MCF 10A (cell line): ENCODE results near the gene PLA2G5. TPM values are rescaled to one million over a fixed set of nuclear protein-coding genes. Genes with fewer than 3 reads are reported as not detected.

Experiments used
- BruUV-seq: library from RNA; stranded (reverse); fragments of 400-500 nt; replicated peaks from 2 replicates; lab custom pipeline; 2021; lab: Mats Ljungman, UMichigan
- CTCF ChIA-PET: fragments of 300-600 bp; sonication (Branson Sonifier 250); formaldehyde crosslinking; extraction: SDS; loops from one replicate; lab custom pipeline; 2021; ENCODE audit warnings: antibody characterized with exemption, inconsistent platforms; lab: Yijun Ruan, JAX
- POLR2A ChIA-PET: fragments of 300-600, 350-650 bp; sonication (Branson Sonifier 250); formaldehyde crosslinking; extraction: SDS; loops from one replicate; lab custom pipeline; 2020; ENCODE audit warnings: antibody characterized with exemption, inconsistent platforms; lab: Yijun Ruan, JAX
- DNase-seq: peaks from one replicate; pipeline ENCODE4 v3.0.0-alpha.2; 2018; ENCODE audit not compliant: unreplicated experiment
- H3K27ac Mint-ChIP-seq: one replicate; pipeline ENCODE4 v1.8.0; 2022; ENCODE audit warnings: mild to moderate bottlenecking, low read depth, mixed read lengths; ENCODE audit not compliant: unreplicated experiment
- H3K27me3 Mint-ChIP-seq: one replicate; pipeline ENCODE4 v1.8.0; 2022; ENCODE audit warnings: mixed read lengths; ENCODE audit not compliant: insufficient read depth, unreplicated experiment
- H3K36me3 Mint-ChIP-seq: one replicate; pipeline ENCODE4 v1.8.0; 2022; ENCODE audit warnings: mild to moderate bottlenecking, moderate library complexity, mixed read lengths; ENCODE audit not compliant: insufficient read depth, unreplicated experiment
- H3K4me1 Mint-ChIP-seq: one replicate; pipeline ENCODE4 v1.8.0; 2022; ENCODE audit warnings: mixed read lengths; ENCODE audit not compliant: insufficient read depth, unreplicated experiment
- H3K4me3 Mint-ChIP-seq: one replicate; pipeline ENCODE4 v1.8.0; 2022; ENCODE audit warnings: mild to moderate bottlenecking, moderate library complexity, mixed read lengths; ENCODE audit not compliant: unreplicated experiment
- H3K9me3 Mint-ChIP-seq: one replicate; pipeline ENCODE4 v1.8.0; 2022; ENCODE audit warnings: mixed read lengths; ENCODE audit not compliant: unreplicated experiment
- intact Hi-C: fragments of 100-400 bp; cut with micrococcal nuclease; formaldehyde crosslinking; loops from 2 replicates; pipeline ENCODE4 v1.14.1; 2022
- total RNA-seq: library from RNA; stranded (reverse); gene quantifications from 2 replicates; pipeline ENCODE4 v1.2.3, GENCODE V29; 2022
- TF ChIP-seq, protein P1 (sequence below): fragments of 200-600 bp; IDR thresholded peaks from one replicate; pipeline ENCODE4 v1.8.0; 2022; ENCODE audit warnings: antibody characterized with exemption, mild to moderate bottlenecking; ENCODE audit not compliant: unreplicated experiment

Gene PLA2G5
- total RNA-seq, 1 experiment from 2014 or later, result not detected

- no peaks in the 10 kb centered on the region for H3K9me3 Mint-ChIP-seq
- CTCF ChIA-PET, result no interaction called here
- no TSS peak for BruUV-seq
- DNase-seq, result no peak
- intact Hi-C loops, result no loop called here
- peaks cover 9% of the 10 kb centered on the region for H3K4me1 Mint-ChIP-seq
- no peak overlapping the region for H3K4me3 Mint-ChIP-seq
- POLR2A ChIA-PET, result no interaction called here
- H3K27me3 Mint-ChIP-seq, result peaks cover 17% of the 10 kb centered on the region
- H3K36me3 Mint-ChIP-seq, result no peaks in the 10 kb centered on the region
- H3K27ac Mint-ChIP-seq, result no peak overlapping the region
- TF ChIP-seq, protein P1, sequence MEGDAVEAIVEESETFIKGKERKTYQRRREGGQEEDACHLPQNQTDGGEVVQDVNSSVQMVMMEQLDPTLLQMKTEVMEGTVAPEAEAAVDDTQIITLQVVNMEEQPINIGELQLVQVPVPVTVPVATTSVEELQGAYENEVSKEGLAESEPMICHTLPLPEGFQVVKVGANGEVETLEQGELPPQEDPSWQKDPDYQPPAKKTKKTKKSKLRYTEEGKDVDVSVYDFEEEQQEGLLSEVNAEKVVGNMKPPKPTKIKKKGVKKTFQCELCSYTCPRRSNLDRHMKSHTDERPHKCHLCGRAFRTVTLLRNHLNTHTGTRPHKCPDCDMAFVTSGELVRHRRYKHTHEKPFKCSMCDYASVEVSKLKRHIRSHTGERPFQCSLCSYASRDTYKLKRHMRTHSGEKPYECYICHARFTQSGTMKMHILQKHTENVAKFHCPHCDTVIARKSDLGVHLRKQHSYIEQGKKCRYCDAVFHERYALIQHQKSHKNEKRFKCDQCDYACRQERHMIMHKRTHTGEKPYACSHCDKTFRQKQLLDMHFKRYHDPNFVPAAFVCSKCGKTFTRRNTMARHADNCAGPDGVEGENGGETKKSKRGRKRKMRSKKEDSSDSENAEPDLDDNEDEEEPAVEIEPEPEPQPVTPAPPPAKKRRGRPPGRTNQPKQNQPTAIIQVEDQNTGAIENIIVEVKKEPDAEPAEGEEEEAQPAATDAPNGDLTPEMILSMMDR, result no peak
These were observed 38.8 kb upstream of the PLA2G5 start for GRCh38 chr1:20031161-20031560.

DNA sequence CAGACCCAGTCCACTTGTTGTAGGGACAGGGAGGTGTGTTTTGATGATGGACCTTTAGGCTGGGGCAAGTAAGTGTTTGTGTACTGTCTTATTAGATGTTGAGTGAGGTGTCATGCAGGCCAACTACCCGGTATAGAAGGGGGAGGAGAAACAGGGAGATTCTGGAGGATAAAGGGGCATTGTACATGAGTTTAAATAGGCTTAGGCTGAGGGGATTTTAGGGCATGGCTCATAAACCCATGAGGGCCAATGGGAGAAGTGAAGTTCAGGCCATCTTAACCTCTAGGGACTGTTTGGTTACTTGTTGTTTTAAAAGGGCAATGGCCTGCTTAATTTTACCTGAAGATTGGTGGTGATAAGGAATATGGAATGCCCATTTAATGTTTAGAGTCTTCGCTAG is 38.2 kb upstream of the PLA2G5 start:
- no peaks in the 10 kb centered on the region for H3K9me3 Mint-ChIP-seq
- no peak for DNase-seq
- peaks cover 9% of the 10 kb centered on the region for H3K4me1 Mint-ChIP-seq
- ChIA-PET CTCF (no interaction called here), POLR2A (no interaction called here)
- H3K27ac Mint-ChIP-seq, result no peak overlapping the region
- TF ChIP-seq, protein P1, result no peak
- intact Hi-C loops, result no loop called here
- no peaks in the 10 kb centered on the region for H3K36me3 Mint-ChIP-seq
- peaks cover 10% of the 10 kb centered on the region for H3K27me3 Mint-ChIP-seq
- BruUV-seq, result no TSS peak
- no peak overlapping the region for H3K4me3 Mint-ChIP-seq

DNA sequence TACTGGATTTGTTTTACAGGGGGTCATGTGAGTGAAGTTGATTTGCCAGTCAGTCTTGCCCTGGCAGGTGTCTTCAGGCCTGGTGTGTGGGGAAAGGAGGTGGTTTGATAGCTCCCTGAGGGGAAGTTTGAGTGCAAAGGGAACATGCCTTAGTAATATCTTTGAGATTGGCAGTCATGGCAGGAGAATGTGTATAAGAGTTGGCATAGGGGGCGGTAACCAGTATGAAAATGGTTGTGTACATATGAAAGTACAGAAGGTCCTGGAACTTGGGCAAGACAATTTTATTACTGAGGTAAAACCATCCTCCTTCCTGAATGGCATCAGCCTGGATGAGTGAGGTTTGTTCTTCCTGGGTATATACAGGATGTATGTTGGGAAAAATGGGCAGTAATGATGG is 37.6 kb upstream of the PLA2G5 start:
- H3K27ac Mint-ChIP-seq, result no peak overlapping the region
- intact Hi-C loops, result no loop called here
- no TSS peak for BruUV-seq
- H3K4me1 Mint-ChIP-seq, result peaks cover 14% of the 10 kb centered on the region
- peaks cover 4% of the 10 kb centered on the region for H3K27me3 Mint-ChIP-seq
- ChIA-PET POLR2A (no interaction called here), CTCF (no interaction called here)
- H3K36me3 Mint-ChIP-seq, result no peaks in the 10 kb centered on the region
- H3K4me3 Mint-ChIP-seq, result no peak overlapping the region
- TF ChIP-seq, protein P1, result no peak
- no peak for DNase-seq
- H3K9me3 Mint-ChIP-seq, result no peaks in the 10 kb centered on the region

GRCh38 chr1:20033420-20033819 is 36.6 kb upstream of the PLA2G5 start:
- no TSS peak for BruUV-seq
- ChIA-PET CTCF (no interaction called here), POLR2A (interaction anchor here (0.6 to 0.7 kb wide), 2 partner anchors 47 to 287 kb away, joined by 3 read pairs; no protein-coding TSS in a partner anchor)
- Mint-ChIP-seq H3K4me1 (peaks cover 21% of the 10 kb centered on the region), H3K27ac (no peak overlapping the region), H3K4me3 (no peak overlapping the region), H3K36me3 (no peaks in the 10 kb centered on the region), H3K9me3 (no peaks in the 10 kb centered on the region), H3K27me3 (no peaks in the 10 kb centered on the region)
- intact Hi-C loops, result no loop called here
- no peak for DNase-seq
- TF ChIP-seq, protein P1, result no peak
